H1 (cell line): Measurements from ENCODE around the gene CAMTA1. TPM values are rescaled to one million over a fixed set of nuclear protein-coding genes. Genes with fewer than 3 reads are reported as not detected.

Experiments used
- SRF ChIP-seq: IDR thresholded peaks from 2 replicates; pipeline ENCODE4 v1.6.1; 2011; ENCODE audit warnings: mild to moderate bottlenecking, low read depth, low read length, moderate library complexity
- polyA plus RNA-seq, 7 experiments: library from polyadenylated mRNA; depleted of rRNA in 3 of 7; stranded (reverse) in 5 of 7; unstranded in 2 of 7; fragments of >200 nt in 5 of 7; fragments of 200-250 nt in 2 of 7; gene quantifications; 1 replicate in 5 of 7; 2 replicates in 1 of 7; 4 replicates in 1 of 7; pipeline versions ENCODE4 v1.2.1 to v1.2.3, GENCODE V29; 2011 to 2013; ENCODE audit warnings: missing spikeins in 2 of 7, mixed read lengths in 2 of 7
- total RNA-seq: library from RNA; stranded (reverse); fragmentation: NEBNext Ultra II Directional; extraction: Animal tissue kit (Norgen Biotek cat#: 25700); gene quantifications from 2 replicates; pipeline ENCODE4 v1.2.1, GENCODE V29; 2021

The CAMTA1 gene
- total and polyA plus RNA-seq, 2 of the 8 experiments (the other 6 are each of a cell fraction or from before 2014, with no cell fraction given), result 65.0 to 119 TPM

DNA sequence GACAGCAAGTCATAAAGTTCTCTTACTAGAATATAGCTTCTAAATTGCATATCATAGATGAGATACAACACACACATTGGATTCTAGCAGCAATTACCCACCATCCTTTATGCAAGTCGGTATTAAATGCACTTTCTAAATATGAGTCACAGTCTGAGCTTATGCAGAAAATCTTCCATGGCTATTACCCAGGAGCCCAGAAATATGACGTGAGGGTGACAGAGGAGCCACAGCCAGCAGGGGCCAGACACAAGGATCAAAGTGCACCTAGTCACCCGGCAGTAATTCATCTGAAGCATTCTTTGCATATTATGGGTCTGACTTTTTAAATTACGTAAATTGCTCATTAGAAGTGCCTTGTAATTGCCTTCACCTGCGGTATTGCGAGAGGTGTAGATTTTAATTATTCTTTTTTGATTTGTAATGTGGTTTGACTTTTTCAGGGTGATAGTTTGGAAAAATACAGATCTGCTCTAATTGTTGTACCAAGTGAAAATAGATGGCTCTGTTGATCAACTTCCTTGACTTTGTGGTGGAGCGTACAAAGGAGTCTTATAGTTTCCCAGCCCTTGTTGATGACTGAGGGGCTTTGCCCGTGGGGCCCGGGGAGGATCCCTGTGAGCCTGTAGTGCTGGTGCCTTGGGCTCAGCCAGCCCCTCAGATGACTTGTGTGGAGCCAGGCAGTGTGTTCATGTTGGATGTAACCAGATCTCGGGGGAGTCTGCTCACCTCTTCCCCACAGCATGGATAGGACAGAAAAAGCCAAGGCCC lies 515.8 kb downstream of the CAMTA1 start (continued):
- no peak for TF ChIP-seq SRF
- TF ChIP-seq, all 59 proteins: peak for 0
